ENCODE results near the gene DHRS3.

DHRS3 gene

GRCh38 chr1:12644237-12644636 is 26.2 kb upstream of the DHRS3 start:
- TF ChIP-seq CTCF (IDR thresholded peaks at IDR 0.05), result no peak

GRCh38 chr1:12643785-12644184 is 25.8 kb upstream of the DHRS3 start, which contains the start of gene AADACL4:
Gene AADACL4, plus strand, starts transcription at chr1:12644085. Its CDS starts 462 bp downstream, at chr1:12644547.
- no peak for TF ChIP-seq CTCF (IDR thresholded peaks at IDR 0.05)

GRCh38 chr1:12643079-12643478 is 25.1 kb upstream of the DHRS3 start:
- TF ChIP-seq CTCF (IDR thresholded peaks at IDR 0.05), result no peak

- no peak for TF ChIP-seq CTCF (IDR thresholded peaks at IDR 0.05)
Measured at GRCh38 chr1:12640958-12641272, 22.9 kb upstream of the DHRS3 start.

- no peak for TF ChIP-seq CTCF (IDR thresholded peaks at IDR 0.05)
Measured at GRCh38 chr1:12640237-12640957, 22.4 kb upstream of the DHRS3 start.

GRCh38 chr1:12637693-12638092 is 19.7 kb upstream of the DHRS3 start:
- TF ChIP-seq CTCF (IDR thresholded peaks at IDR 0.05), result no peak

GRCh38 chr1:12636098-12636950 is 18.3 kb upstream of the DHRS3 start:
- no peak for TF ChIP-seq CTCF (IDR thresholded peaks at IDR 0.05)

Measured in LNCAP (cell line).